Activated effector memory CD4-positive, alpha-beta T cell treated with Interleukin-2 at 50 U/mL for 16 hours (primary cell): ENCODE data around the gene CAPN12.
"Not testable (repeated sequence)": the region's sequence is repeated elsewhere in the genome, so short reads cannot be mapped to it uniquely, and the experiment has no call there.

Source experiments
- DNase-seq: peaks from one replicate; pipeline ENCODE4 v3.0.0-alpha.2; 2020

The CAPN12 gene

GRCh38 chr19:38770949-38771275 lies 26.6 kb upstream of the CAPN12 start:
- DNase-seq: not testable (repeated sequence)

- DNase-seq: not testable (repeated sequence)
Observed at GRCh38 chr19:38770228-38770948, 26.1 kb upstream of the CAPN12 start.

GRCh38 chr19:38769635-38770211 lies 25.4 kb upstream of the CAPN12 start:
- peak; percentile 89 for DNase-seq

GRCh38 chr19:38766276-38767047 lies 22.2 kb upstream of the CAPN12 start:
- no peak for DNase-seq

- no peak for DNase-seq
Observed at GRCh38 chr19:38765214-38765613, 20.9 kb upstream of the CAPN12 start.

- no peak for DNase-seq
Observed at GRCh38 chr19:38763795-38764220, 19.5 kb upstream of the CAPN12 start.

GRCh38 chr19:38761884-38762389 lies 17.7 kb upstream of the CAPN12 start:
- DNase-seq: not testable (repeated sequence)

- DNase-seq: not testable (repeated sequence)
Observed at GRCh38 chr19:38760805-38761517, 16.7 kb upstream of the CAPN12 start.

- no peak for DNase-seq
Observed at GRCh38 chr19:38759590-38760003, 15.3 kb upstream of the CAPN12 start.

- DNase-seq: not testable (repeated sequence)
Observed at GRCh38 chr19:38754196-38754595, 9.9 kb upstream of the CAPN12 start.

- not testable (repeated sequence) for DNase-seq
Observed at GRCh38 chr19:38753783-38754182, 9.5 kb upstream of the CAPN12 start.

- no peak for DNase-seq
Observed at GRCh38 chr19:38745316-38745715, 1.0 kb upstream of the CAPN12 start.

GRCh38 chr19:38744874-38745273 lies 600 bp upstream of the CAPN12 start:
- no peak for DNase-seq

GRCh38 chr19:38743394-38744297 lies 628 bp downstream of the CAPN12 start:
- no peak for DNase-seq

GRCh38 chr19:38742906-38743305 lies 1.4 kb downstream of the CAPN12 start:
- no peak for DNase-seq

GRCh38 chr19:38742296-38742695 lies 2.0 kb downstream of the CAPN12 start:
- no peak for DNase-seq

GRCh38 chr19:38741670-38742069 lies 2.6 kb downstream of the CAPN12 start:
- DNase-seq: no peak

GRCh38 chr19:38740932-38741331 lies 3.3 kb downstream of the CAPN12 start:
- no peak for DNase-seq

- DNase-seq: no peak
Observed at GRCh38 chr19:38740257-38740592, 4.0 kb downstream of the CAPN12 start.

- no peak for DNase-seq
Observed at GRCh38 chr19:38739440-38740256, 4.6 kb downstream of the CAPN12 start.
